Measurements from ENCODE around the gene LBX1. TPM values are rescaled to one million over a fixed set of nuclear protein-coding genes. Genes with fewer than 3 reads are reported as not detected.

The LBX1 gene
- total RNA-seq, 1 experiment from 2014 or later: 0.15 TPM

- Histone ChIP-seq H3K4me1 (ENCODE audit: control insufficient read depth, insufficient read depth, low read length) (no peaks in the 10 kb centered on the region; the same call in none of the 2 replicates), H3K27ac (ENCODE audit: low read length) (no peak overlapping the region), H3K27me3 (ENCODE audit: control insufficient read depth, insufficient read depth, low read length) (peaks cover 19% of the 10 kb centered on the region; the same call in 1 of the 2 replicates), H3K36me3 (ENCODE audit: control insufficient read depth, insufficient read depth, low read length) (no peaks in the 10 kb centered on the region), H3K4me3 (ENCODE audit: low read depth in 2 of 2, low read length in 2 of 2) (peak overlapping the region; percentile 30 to 50), H3K9me3 (ENCODE audit: control insufficient read depth, insufficient read depth, low read depth, low read length) (no peaks in the 10 kb centered on the region)
- intact Hi-C loops (cut with micrococcal nuclease; ENCODE audit: unreplicated experiment): no loop called here
- ATAC-seq: peak; percentile 54
- ChIA-PET CTCF (interaction anchor here (1.8 kb wide), 1 partner anchor 9 kb away, joined by 8 read pairs; no protein-coding TSS in a partner anchor), POLR2A (no interaction called here)
- DNase-seq (ENCODE audit: low read depth, low spot score): no peak
- in situ Hi-C loops (cut with HindIII; ENCODE audit: low pct_unique_long_range_greater_than_20kb, low sequenced_read_pairs): no loop called here
- TF ChIP-seq POLR2AphosphoS5 (IDR thresholded peaks at IDR 0.05; ENCODE audit: low read depth, low read length) (no peak), CTCF (IDR thresholded peaks at IDR 0.05) (no peak), TCF7L2 (IDR thresholded peaks at IDR 0.05; ENCODE audit: low read depth, low read length) (no peak), REST (IDR thresholded peaks at IDR 0.05; ENCODE audit: insufficient read depth in 1 of 2, low read depth in 2 of 2, low read length in 1 of 2) (no peak), SIN3A (IDR thresholded peaks at IDR 0.05; ENCODE audit: borderline replicate concordance, insufficient read depth, low read depth, low read length) (no peak)
- BruUV-seq (replicated peaks): no TSS peak
These were observed 6.5 kb downstream of the LBX1 start for GRCh38 chr10:101222683-101223273.

- no peak for DNase-seq (ENCODE audit: low read depth, low spot score)
- no TSS peak for BruUV-seq (replicated peaks)
- TF ChIP-seq CTCF (IDR thresholded peaks at IDR 0.05) (no peak), POLR2AphosphoS5 (IDR thresholded peaks at IDR 0.05; ENCODE audit: low read depth, low read length) (no peak), REST (IDR thresholded peaks at IDR 0.05; ENCODE audit: insufficient read depth in 1 of 2, low read depth in 2 of 2, low read length in 1 of 2) (no peak), SIN3A (IDR thresholded peaks at IDR 0.05; ENCODE audit: borderline replicate concordance, insufficient read depth, low read depth, low read length) (no peak), TCF7L2 (IDR thresholded peaks at IDR 0.05; ENCODE audit: low read depth, low read length) (no peak)
- Histone ChIP-seq H3K9me3 (ENCODE audit: control insufficient read depth, insufficient read depth, low read depth, low read length) (no peaks in the 10 kb centered on the region), H3K4me3 (ENCODE audit: low read depth in 2 of 2, low read length in 2 of 2) (no peak overlapping the region), H3K27ac (ENCODE audit: low read length) (no peak overlapping the region), H3K36me3 (ENCODE audit: control insufficient read depth, insufficient read depth, low read length) (no peaks in the 10 kb centered on the region), H3K4me1 (ENCODE audit: control insufficient read depth, insufficient read depth, low read length) (no peaks in the 10 kb centered on the region; the same call in none of the 2 replicates), H3K27me3 (ENCODE audit: control insufficient read depth, insufficient read depth, low read length) (peaks cover 19% of the 10 kb centered on the region; the same call in 1 of the 2 replicates)
- intact Hi-C loops (cut with micrococcal nuclease; ENCODE audit: unreplicated experiment) (no loop called here), in situ Hi-C loops (cut with HindIII; ENCODE audit: low pct_unique_long_range_greater_than_20kb, low sequenced_read_pairs) (no loop called here)
- CTCF ChIA-PET: interaction anchor here (1.3 kb wide), 1 partner anchor 70 kb away, joined by 4 read pairs; no protein-coding TSS in a partner anchor
- POLR2A ChIA-PET: no interaction called here
- no peak for ATAC-seq
These were observed 7.2 kb downstream of the LBX1 start for GRCh38 chr10:101221963-101222531.
